ENCODE measurements around the gene PLXNA2. TPM values are rescaled to one million over a fixed set of nuclear protein-coding genes. Genes with fewer than 3 reads are reported as not detected.

PLXNA2 gene
- total RNA-seq, 1 donor from 2014 or later, result 17.7 TPM

DNA sequence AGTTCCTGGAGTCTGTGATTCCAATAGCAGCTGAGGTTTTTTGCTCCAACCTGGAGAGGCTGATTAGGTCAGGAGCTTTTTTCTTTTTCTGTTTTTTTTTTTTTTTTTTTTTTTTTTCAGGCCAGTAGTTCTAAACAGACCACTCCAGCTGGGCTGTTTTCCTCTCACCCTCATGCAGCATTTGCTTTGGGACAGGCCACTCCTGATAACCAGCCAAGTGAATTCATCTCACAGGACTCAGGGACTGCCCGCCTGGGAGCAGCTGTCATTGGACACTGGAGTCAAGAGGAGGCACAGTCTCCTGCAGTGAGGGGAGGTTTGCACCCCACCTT, 22.9 kb downstream of the PLXNA2 start:
- peaks cover 54% of the 10 kb centered on the region for H3K4me1 ChIP-seq (ENCODE audit: insufficient read depth, low read length)
- Mint-ChIP-seq H3K36me3 (ENCODE audit: low read depth, unreplicated experiment) (peaks cover 2% of the 10 kb centered on the region), H3K27ac (ENCODE audit: unreplicated experiment) (no peak overlapping the region), H3K4me1 (ENCODE audit: low read depth, unreplicated experiment) (peaks cover 65% of the 10 kb centered on the region), H3K4me3 (ENCODE audit: unreplicated experiment) (no peak overlapping the region), H3K9me3 (ENCODE audit: unreplicated experiment) (no peaks in the 10 kb centered on the region), H3K27me3 (ENCODE audit: low read depth, unreplicated experiment) (peaks cover 2% of the 10 kb centered on the region)
- no peak for TF ChIP-seq EZH2 (IDR thresholded peaks at IDR 0.05; ENCODE audit: insufficient read depth, low read length)
- TF ChIP-seq, protein P1, sequence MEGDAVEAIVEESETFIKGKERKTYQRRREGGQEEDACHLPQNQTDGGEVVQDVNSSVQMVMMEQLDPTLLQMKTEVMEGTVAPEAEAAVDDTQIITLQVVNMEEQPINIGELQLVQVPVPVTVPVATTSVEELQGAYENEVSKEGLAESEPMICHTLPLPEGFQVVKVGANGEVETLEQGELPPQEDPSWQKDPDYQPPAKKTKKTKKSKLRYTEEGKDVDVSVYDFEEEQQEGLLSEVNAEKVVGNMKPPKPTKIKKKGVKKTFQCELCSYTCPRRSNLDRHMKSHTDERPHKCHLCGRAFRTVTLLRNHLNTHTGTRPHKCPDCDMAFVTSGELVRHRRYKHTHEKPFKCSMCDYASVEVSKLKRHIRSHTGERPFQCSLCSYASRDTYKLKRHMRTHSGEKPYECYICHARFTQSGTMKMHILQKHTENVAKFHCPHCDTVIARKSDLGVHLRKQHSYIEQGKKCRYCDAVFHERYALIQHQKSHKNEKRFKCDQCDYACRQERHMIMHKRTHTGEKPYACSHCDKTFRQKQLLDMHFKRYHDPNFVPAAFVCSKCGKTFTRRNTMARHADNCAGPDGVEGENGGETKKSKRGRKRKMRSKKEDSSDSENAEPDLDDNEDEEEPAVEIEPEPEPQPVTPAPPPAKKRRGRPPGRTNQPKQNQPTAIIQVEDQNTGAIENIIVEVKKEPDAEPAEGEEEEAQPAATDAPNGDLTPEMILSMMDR (IDR thresholded peaks at IDR 0.05; ENCODE audit: insufficient read depth, low read depth, low read length), result no peak
- no peaks in the 10 kb centered on the region for H4K20me1 ChIP-seq (ENCODE audit: insufficient read depth, low read length)
- no peak overlapping the region for H3K9ac ChIP-seq (ENCODE audit: low read length)
- DNase-seq (ENCODE audit: low read depth) (no peak), FAIRE-seq (no peak)
- no peaks in the 10 kb centered on the region for H3K27me3 ChIP-seq (ENCODE audit: insufficient read depth, low read length)
- peak overlapping the region; percentile 35 for H3K4me2 ChIP-seq (ENCODE audit: low read length)
- no peaks in the 10 kb centered on the region for H3K9me3 ChIP-seq (ENCODE audit: insufficient read depth, low read depth, low read length)
- H3K4me3 ChIP-seq (ENCODE audit: insufficient read depth, low read depth, low read length), result no peak overlapping the region
- peaks cover 14% of the 10 kb centered on the region for H3K79me2 ChIP-seq (ENCODE audit: insufficient read depth, low read length)
- H3K27ac ChIP-seq (ENCODE audit: low read depth, low read length), result no peak overlapping the region
- H3K36me3 ChIP-seq (ENCODE audit: insufficient read depth, low read length), result no peaks in the 10 kb centered on the region
- no peak overlapping the region for H2AFZ ChIP-seq (ENCODE audit: low read depth, low read length)

DNA sequence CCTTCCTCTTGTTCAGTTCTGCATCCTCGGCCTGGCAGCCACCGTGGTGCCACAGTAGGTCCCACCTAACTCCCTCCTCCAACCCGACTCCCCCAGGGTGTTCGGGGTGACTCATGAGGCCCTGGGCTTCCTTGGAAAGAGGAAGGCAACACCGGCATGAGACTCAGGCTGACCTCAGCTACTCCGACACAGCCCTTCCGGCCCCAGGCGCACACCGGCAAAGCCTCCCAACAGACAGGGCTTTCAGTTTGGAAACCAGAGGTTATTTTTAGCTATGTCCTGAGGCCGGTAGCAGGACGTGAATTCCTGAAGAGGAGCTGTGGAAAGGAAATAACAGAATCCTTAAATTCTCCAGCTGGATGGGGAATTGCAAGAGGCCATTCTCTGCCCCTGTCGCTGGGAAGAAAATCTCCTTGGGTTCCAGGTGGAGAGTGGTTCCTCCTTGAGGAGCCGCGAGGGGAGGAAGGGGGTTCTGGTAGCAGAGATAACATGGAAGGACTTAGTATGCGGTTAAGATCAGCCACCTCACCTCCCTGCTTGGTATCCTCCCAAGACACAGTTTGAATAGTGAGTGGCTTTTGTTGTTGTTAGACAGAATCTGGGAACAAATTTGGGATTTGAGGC, 24.4 kb downstream of the PLXNA2 start:
- no peak for FAIRE-seq
- Histone ChIP-seq H4K20me1 (ENCODE audit: insufficient read depth, low read length) (no peaks in the 10 kb centered on the region), H3K27ac (ENCODE audit: low read depth, low read length) (peak overlapping the region; percentile 55), H3K36me3 (ENCODE audit: insufficient read depth, low read length) (no peaks in the 10 kb centered on the region), H2AFZ (ENCODE audit: low read depth, low read length) (peak overlapping the region; percentile 40), H3K4me1 (ENCODE audit: insufficient read depth, low read length) (peaks cover 61% of the 10 kb centered on the region), H3K4me2 (ENCODE audit: low read length) (peak overlapping the region; percentile 81), H3K27me3 (ENCODE audit: insufficient read depth, low read length) (no peaks in the 10 kb centered on the region), H3K79me2 (ENCODE audit: insufficient read depth, low read length) (peaks cover 11% of the 10 kb centered on the region), H3K9ac (ENCODE audit: low read length) (peak overlapping the region; percentile 58), H3K9me3 (ENCODE audit: insufficient read depth, low read depth, low read length) (no peaks in the 10 kb centered on the region), H3K4me3 (ENCODE audit: insufficient read depth, low read depth, low read length) (peak overlapping the region; percentile 24)
- peak; percentile 77 for DNase-seq (ENCODE audit: low read depth)
- peak overlapping the region; percentile 47 for H3K4me3 Mint-ChIP-seq (ENCODE audit: unreplicated experiment)
- no peaks in the 10 kb centered on the region for H3K27me3 Mint-ChIP-seq (ENCODE audit: low read depth, unreplicated experiment)
- peaks cover 2% of the 10 kb centered on the region for H3K36me3 Mint-ChIP-seq (ENCODE audit: low read depth, unreplicated experiment)
- no peak for TF ChIP-seq EZH2 (IDR thresholded peaks at IDR 0.05; ENCODE audit: insufficient read depth, low read length)
- TF ChIP-seq, protein P1 (IDR thresholded peaks at IDR 0.05; ENCODE audit: insufficient read depth, low read depth, low read length), result no peak
- H3K4me1 Mint-ChIP-seq (ENCODE audit: low read depth, unreplicated experiment), result peaks cover 70% of the 10 kb centered on the region
- peak overlapping the region; percentile 92 for H3K27ac Mint-ChIP-seq (ENCODE audit: unreplicated experiment)
- no peaks in the 10 kb centered on the region for H3K9me3 Mint-ChIP-seq (ENCODE audit: unreplicated experiment)

DNA sequence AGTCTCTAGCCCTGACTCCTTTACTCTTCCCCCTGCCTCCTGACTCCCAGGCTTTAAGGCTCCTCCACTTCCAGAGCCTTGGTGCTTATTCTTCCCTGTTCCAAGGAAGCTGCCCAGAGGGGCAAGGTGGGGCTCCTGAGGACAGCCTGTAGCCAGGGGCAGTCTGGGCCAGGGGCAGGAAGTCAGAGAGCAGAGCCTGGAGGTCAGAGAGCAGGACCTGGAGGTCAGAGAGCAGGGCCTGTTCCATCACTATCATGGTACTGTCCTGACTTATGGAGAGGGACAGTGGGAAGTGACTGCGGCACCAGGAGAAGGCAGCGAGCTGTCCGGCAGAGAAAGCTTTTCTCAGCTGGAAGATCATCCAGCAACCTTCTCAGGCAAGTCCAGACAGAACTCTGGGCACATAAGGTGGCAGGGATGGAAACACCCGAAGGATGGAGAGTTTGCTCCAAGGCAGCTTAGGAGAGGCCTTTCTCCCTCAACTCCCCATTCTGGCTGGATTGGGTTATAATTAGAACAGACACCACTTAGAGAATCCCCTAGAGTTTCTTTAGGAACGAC, 25.0 kb downstream of the PLXNA2 start:
- Mint-ChIP-seq H3K4me3 (ENCODE audit: unreplicated experiment) (no peak overlapping the region), H3K27ac (ENCODE audit: unreplicated experiment) (peak overlapping the region; percentile 92)
- peak overlapping the region; percentile 55 for H3K27ac ChIP-seq (ENCODE audit: low read depth, low read length)

More for the DNA sequence above, 25.0 kb downstream of the PLXNA2 start:
- Mint-ChIP-seq H3K4me1 (ENCODE audit: low read depth, unreplicated experiment) (peaks cover 76% of the 10 kb centered on the region), H3K9me3 (ENCODE audit: unreplicated experiment) (no peaks in the 10 kb centered on the region), H3K36me3 (ENCODE audit: low read depth, unreplicated experiment) (peaks cover 2% of the 10 kb centered on the region), H3K27me3 (ENCODE audit: low read depth, unreplicated experiment) (no peaks in the 10 kb centered on the region)
- Histone ChIP-seq H3K27me3 (ENCODE audit: insufficient read depth, low read length) (no peaks in the 10 kb centered on the region), H3K79me2 (ENCODE audit: insufficient read depth, low read length) (peaks cover 11% of the 10 kb centered on the region), H2AFZ (ENCODE audit: low read depth, low read length) (peak overlapping the region; percentile 40), H3K4me3 (ENCODE audit: insufficient read depth, low read depth, low read length) (no peak overlapping the region), H3K9me3 (ENCODE audit: insufficient read depth, low read depth, low read length) (no peaks in the 10 kb centered on the region), H4K20me1 (ENCODE audit: insufficient read depth, low read length) (no peaks in the 10 kb centered on the region), H3K4me2 (ENCODE audit: low read length) (peak overlapping the region; percentile 81), H3K9ac (ENCODE audit: low read length) (no peak overlapping the region), H3K4me1 (ENCODE audit: insufficient read depth, low read length) (peaks cover 61% of the 10 kb centered on the region), H3K36me3 (ENCODE audit: insufficient read depth, low read length) (no peaks in the 10 kb centered on the region)
- TF ChIP-seq EZH2 (IDR thresholded peaks at IDR 0.05; ENCODE audit: insufficient read depth, low read length), result no peak
- TF ChIP-seq, protein P1 (IDR thresholded peaks at IDR 0.05; ENCODE audit: insufficient read depth, low read depth, low read length), result no peak
- no peak for DNase-seq (ENCODE audit: low read depth)
- no peak for FAIRE-seq

All from astrocyte (in vitro differentiated cells and primary cell).